Astrocyte of the hippocampus (primary cell): ENCODE data around the gene PCYOX1L.

Experiments used
- DNase-seq: peaks from one replicate; pipeline ENCODE4 v3.0.0; 2011; ENCODE audit warnings: low read depth, low spot score

The PCYOX1L gene

DNA sequence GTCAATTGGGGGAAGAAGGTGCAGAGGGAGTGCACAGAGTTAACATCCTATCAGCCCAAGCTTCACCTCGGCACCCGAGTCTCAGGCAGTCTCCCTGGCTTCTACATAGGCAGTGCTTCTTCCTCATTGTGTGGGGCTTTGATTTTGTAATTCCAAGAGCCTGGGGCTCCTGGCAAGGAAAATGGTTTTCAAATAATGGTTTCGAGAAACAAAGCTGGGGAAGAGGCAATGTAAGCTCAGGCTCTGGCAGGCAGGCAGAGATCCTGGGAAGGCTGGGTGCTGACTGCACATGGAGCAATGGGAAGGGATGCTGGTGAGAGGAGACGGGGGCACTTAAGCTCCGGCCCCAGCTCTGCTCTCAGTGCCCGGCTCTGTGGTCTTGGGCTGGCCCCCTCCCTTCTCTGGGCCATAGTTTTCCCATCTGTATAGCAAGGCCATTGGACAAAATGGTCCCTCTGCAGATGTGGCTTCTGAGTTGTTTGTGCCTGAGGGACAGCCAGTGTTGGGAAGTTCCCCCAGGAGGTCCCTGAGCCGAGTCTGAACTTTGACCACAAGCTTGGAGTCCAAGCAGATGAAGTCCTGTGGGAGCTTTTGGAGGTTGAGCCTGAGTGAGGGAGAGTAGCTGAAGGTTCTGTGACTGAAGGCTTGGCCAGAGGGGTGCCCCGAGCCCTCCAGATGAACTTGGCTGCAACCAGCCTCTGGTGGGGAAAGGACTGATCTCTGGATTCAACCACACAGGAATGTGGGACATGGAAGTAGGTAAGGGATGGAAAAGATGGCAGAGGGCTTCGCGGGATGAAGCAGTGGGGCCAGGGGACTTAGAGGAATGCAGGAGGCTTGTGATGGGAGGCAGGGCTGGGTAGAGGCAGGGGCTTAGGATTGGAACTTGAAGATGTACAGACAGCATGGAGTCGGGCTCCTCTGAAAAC lies 49.7 kb downstream of the PCYOX1L start:
- DNase-seq, result no peak

DNA sequence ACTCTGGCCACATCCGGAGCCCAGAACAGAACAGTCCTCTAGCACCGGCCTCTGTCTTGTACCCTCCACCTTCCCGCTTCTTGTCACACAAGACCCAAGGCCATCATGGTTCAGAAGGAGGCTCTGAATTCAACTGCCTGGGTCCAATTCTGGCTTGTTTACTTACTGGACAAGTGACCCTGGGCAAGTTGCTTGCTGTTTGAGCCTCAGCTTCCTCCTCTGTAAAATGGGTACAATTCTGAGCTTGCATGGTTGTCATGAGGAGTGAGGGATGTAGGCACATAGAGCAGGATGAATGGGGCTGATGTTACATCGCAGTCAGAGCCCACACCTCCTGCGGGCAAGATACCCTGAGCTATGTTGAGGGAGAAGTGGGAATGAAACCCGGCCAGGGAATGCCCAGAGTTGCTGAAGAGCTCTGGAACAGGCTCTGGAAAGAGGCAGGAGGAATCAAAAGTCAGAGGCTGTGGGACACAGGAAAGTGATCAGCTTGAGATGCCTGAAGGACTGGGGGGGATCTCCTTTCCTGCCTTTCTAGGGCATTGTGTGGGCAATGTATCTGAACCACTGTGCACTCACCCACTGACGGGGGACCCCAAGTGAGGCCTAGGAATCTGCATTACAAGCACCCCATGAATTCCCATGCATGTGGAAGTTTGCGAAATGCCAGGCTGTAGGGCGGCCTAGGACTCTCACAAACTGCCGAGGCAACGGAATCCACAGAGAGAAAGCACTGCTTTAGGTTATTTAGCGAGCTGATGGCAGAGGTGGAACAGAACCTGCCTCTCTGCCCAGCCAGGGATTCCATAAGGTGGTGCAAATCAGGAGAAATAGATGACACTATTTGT lies 50.6 kb downstream of the PCYOX1L start:
- no peak for DNase-seq

DNA sequence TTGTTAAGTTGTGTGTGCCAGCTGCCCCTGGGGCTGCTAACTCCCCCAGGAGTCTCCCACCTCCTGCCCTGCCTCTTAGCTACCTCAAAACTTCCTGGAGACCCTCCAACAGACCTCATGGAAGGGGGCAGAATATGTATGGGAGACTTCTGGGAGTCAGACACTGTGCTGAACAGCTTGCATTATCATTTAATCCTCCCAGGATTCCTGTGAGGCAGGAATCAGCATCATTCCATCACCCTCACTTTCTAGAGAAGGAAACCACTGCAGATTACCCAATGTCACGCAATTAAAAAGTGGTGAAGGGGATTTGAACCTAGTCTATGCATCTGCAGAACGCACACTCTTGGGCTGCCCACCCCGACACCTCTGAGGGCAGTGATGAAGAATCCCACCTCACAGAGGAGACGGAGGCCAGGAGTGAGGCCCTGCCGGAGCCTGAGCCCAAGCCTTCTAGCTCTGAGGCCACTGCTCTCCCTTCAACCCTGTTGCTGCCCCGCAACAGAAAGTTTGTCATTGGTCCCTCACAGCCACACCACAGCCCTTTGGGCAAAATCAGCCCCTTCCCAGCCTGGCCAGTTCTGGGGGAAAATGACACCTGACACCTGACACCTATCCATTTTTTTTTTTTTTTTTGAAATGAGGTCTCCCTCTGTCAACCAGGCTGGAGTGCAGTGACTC lies 51.6 kb downstream of the PCYOX1L start:
- no peak for DNase-seq

DNA sequence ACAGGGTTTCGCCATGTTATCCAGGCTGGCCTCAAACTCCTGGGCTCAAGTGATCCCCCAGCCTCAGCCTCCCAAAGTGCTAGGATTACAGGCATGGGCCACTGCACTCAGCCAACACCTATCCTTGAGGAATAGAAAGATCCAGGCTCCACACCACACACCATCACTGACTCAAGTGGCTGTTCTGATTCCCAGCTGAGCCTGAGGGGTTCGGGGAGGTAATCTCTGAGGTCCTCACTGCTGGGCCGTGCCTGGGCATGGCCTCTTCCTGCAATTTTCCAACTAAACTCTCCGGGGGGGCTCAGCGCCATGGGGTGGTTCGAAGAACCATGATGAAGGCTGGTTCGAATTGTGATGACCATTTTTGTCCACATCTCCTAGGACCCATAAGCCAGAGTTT lies 52.2 kb downstream of the PCYOX1L start:
- DNase-seq, result no peak

DNA sequence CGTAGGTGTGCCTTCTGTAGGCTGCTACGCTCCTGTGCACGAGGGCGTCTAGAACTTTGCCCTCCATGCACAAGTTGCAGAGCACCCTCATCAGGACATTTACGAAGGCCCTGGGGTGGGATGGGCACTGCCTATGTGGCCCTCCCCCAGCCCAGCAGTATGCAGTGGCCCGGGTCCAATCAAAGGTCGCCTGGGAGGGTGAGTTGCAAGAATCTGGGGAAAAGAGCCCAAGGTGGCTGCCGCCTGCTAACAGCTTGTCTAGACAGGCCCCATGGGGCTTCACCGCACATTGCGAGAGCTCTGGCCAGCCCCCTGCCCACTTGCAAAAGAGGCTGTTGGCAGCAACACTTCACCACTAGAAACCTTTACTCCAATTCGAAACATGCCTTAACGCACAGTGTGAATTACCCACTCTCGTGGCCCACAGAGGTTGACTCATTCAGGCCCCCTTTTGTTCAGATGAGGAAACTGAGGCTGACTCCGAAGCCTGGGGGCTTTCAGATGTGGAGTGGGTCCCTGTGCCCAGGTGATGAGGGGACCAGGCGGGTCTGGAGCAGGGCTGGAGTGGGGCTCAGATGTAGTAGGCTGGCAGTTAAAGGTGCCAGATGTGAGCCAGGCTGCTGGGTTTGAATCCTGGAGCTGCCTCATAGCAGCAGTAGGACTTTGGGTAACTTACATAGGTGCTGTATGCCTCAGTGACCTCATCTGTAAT lies 53.0 kb downstream of the PCYOX1L start:
- DNase-seq, result no peak

DNA sequence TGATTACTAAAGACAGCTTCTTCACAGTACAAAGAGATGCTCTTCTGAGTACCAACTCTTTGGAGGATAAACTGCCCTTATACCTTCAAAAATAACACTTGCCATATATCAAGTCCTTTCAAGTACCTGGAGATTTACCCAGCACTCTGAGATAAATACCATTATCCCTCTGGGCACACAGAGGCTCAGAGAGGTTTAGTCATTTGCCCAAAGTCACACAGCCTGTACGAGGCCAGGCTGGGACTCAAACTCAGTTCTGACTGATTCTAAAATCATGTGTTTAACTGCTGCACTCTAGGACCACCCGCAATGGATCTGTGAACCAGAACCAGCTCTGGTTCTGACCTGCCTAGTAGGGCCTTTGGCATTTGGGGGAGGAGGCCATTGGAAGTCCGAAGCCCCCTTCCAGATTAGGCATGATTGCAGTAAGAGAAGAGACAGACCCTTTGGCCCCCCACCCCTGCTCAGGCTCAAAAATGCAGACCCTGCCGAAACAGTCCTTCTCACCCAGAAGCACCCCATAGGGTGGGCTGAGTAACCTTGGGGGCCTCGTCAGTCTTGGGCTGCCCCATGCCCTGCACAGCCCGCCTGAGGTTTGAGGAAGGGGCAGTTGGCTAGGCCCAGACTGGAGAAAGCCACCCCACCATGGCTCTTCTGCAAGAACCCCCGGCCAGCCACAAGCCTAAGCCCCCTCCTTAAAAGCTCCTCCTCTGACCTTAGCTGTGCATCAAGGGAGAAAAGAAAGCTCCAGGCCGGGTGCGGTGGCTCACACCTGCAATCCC lies 54.1 kb downstream of the PCYOX1L start:
- no peak for DNase-seq

DNA sequence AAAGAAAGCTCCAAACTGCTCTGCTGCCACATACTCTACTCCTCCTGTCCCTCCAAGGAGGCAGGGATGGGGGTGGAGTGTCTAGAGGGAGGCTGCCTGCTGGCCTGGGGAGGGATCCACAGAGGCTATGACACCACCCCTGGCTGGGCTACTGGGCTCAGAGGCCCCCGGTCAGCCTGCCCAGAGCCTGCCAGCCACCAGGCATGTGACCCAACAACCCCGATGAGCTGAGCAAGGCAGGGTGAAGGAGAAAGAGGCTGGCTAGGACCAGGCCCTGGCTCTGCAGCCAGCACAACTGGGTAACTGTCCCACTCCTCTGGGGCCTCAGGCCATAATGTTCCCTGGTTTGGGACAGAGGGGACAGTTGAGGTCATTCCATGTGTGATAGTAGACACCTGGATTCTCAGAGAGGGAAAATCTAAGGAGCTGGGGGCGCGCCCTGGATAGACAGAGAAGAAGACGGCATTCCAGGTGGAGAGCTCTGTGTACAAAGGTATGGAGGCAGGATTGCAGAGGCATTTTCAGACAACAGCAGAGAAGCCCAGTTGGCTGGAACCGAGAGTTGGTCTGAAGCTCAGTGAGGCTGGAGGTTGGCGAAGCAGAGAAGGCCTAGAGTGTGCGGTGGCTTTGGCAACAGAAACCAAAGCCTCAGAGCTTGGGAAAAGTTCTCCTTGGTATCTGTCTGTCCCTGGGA lies 55.1 kb downstream of the PCYOX1L start:
- no peak for DNase-seq

DNA sequence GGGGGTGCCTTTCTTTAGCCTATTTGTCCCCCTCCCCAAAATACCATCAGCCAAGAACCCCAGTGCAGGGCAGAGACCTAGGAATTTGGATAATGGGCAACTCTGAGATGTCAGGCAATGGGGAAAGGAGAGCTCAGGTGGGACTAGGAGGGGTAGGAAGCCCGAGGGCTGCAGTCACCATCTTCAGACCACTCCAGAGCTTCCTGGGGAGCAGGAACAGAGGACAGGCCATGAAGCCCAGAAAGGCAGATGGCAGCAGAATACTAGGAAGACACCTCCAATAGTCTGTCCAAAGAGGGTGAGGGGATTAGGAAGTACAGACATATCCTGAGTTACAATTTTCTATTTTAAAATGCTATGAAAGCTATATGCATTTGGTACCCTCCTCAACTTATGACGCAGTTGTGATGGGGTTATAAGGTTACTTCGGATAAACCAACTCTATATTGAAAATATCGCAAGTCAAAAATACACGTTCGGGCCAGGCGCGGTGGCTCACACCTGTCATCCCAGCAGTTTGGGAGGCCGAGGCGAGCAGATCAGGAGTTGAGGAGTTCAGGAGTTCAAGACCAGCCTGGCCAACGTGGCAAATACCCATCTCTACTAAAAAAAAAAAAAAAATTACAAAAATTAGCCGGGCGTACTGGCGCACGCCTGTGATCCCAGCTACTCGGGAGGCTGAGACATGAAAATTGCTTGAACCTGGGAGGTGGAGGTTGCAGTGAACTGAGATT lies 55.8 kb downstream of the PCYOX1L start:
- no peak for DNase-seq

DNA sequence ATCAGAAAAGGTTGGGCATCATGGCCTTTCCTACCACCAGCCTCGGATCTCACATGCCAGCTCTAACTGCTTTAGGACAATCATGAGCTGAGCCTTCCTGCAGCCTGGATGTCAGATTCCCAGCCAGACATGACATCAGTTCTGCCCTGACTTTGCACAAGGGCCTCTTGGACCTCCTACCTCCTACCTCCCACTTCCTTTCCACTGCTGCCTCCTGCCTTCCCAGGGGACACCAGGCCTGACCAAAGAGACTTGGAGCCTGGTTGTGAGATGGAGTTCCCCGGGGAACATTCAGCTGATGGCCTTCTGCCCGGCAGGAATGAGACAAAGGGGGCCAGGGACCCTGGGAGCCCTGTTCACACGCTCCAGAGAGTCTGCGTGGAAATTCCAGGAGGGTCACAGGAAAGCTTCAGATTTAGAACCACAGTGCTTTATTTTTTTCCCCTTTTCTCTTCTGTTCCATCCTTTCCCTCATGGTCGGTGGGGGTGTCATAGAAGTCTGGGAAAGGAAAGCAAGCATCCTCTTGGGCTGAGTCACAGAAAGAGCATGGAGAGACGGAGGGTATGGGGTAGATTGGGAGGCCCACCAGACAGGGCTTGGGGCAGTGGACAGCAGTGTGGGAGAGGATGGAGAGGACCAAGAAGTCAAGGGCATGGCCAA lies 56.7 kb downstream of the PCYOX1L start:
- no peak for DNase-seq

DNA sequence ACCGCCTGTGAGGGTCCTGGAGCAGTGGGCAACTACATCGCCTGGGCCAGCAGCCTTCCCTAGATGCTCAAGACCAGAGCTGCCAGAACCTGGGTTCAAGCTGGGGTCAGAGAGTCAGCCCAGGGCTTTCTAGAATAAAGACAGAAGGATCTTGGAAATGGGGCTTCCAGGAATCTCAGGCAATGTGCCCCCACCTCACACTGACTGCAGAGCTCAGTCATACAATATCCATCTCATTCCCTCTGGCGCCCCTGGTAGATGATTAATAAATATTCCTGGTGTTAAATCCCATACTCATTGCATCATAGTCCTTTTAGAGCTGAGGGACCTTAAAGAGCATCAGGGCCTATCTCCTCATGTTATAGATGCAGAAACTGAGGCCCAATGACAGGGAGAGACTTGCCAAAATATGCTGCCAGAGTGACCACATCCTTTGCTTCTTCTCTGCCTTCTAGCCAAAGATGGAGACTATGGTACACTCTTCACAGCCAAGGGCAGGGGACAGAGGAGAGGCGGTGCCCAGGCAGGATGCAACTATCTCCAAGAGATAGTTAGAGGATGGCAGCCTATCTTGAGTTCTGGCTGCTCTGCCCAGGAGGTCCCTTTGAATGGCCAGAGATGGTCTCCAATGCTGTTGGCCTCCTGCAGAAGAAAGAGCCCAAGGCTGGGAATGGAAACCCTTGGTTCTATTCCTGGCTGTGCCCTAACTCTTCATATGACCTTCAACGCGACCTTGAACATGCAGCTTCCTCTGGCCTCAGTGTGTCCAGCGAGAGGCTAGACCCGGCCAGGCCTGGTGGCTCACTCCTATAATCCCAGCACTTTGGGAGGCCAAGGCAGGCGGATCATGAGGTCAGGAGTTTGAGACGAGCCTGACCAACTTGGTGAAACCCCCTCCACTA lies 57.5 kb downstream of the PCYOX1L start:
- no peak for DNase-seq

DNA sequence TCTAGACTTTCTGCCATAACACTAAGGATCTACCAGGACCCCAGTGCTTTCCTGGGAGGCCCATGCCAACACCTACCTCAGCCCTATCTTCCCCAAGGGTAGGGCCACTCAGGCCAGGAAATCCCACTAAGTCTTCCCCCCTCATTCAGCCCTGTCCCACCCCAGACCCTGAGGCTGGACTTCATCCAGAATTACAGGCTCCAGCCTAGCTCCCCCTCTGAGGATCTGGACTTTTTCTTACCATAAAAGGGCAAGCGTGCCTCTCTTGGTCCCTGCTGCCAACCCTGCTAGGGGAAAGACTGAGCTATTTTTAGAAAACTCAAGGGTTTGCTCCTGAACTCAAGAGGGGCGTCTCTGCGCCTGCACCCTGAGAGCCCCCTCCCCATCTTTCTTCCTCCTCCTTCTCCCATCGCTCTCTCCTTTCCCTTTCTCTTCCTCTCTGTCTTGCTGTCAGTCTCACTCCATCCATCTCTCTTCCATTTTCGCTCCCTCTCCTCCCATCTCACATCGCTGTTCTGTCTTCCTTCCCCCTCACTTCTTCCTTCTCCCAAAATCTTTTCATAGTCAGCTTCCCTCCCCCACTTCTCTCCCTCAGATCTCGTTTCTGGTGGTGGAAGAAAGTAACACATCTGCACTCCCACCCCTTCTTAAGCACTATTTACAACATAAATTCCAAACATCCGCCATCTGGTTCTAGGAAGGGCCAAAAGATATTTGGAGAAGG lies 59.3 kb downstream of the PCYOX1L start:
- peak; percentile 49 for DNase-seq

DNA sequence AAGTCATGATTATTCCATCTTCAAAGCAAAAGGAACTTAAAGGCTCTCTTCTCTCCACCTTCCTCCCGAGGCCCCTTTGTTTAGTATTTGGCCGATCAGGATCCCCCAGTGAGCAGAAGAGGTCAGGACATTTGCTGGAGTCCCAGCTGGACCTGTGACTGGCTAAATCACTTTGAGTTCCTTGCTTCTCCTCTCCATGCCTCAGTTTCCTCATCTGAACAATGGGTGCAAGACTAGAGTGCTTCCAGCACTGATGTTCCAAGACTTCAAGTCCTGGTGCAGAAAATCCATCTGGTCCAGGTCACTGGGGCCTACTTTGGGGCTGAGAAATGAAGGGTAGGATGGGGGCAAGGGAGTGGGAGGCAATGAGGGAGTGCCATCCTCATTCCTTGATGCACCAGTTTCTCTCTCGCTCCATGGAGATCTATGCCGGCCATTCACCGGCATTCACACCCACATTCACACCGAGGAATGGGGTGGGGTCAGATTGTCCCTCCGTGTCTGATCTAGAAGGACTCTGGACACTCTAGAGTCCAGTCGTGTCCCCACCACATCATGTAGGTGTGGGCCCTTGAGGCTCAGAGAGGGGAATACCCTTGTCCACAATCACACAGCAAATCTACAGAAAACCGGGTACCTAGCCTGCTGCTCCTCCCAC lies 60.0 kb downstream of the PCYOX1L start:
- DNase-seq, result no peak

DNA sequence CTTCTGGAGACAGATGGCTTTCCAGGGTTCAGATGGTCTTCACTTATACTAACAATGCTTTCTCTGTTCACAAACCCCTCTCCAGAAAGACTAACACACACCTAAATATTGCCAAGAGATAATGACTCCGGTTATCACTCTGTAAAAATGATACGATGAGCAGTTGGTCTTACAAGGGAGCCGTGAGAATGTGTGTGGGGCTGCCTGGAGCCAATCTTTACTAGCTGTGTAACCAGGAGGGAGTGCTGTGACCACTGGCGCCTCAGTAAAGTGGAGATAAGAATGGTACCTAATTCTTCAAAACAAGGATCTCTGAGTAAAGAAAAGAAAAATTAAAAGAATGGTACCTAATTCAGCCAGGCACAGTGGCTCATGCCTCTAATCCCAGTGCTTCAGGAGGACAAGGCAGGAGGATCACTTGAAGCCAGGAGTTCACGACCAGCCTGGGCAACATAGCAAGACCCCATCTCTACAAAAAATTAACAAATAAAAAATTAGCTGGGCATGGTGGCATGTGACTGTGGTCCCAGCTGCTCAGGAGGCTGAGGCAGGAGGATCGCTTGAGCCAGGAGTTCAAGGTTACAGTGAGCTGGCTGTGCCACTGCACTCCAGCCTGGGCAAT lies 61.2 kb downstream of the PCYOX1L start:
- no peak for DNase-seq
